Hepatocyte (in vitro differentiated cells): ENCODE data around the gene FUT9. TPM values are rescaled to one million over a fixed set of nuclear protein-coding genes. Genes with fewer than 3 reads are reported as not detected.

Experiments
- DNase-seq: peaks from one replicate; pipeline ENCODE4 v3.0.0-alpha.2; 2016; ENCODE audit warnings: low spot score
- H2AFZ ChIP-seq: fragments of 200-600 bp; sonication (generic); 2 replicates; pipeline ENCODE4 v1.6.0; 2016; ENCODE audit warnings: antibody characterized with exemption, mild to moderate bottlenecking
- H3K27ac ChIP-seq: fragments of 200-600 bp; sonication (generic); 2 replicates; pipeline ENCODE4 v1.5.1; 2016; ENCODE audit warnings: mild to moderate bottlenecking
- H3K27me3 ChIP-seq: fragments of 200-600 bp; sonication (generic); 2 replicates; pipeline ENCODE4 v1.6.1; 2016
- H3K36me3 ChIP-seq: fragments of 200-600 bp; sonication (generic); replicated peaks from 2 replicates; pipeline ENCODE4 v1.5.1; 2016; ENCODE audit warnings: low read depth; ENCODE audit not compliant: insufficient read depth
- H3K4me1 ChIP-seq: fragments of 200-600 bp; sonication (generic); 2 replicates; pipeline ENCODE4 v1.5.1; 2016; ENCODE audit warnings: mild to moderate bottlenecking, moderate library complexity; ENCODE audit not compliant: insufficient read depth
- H3K4me2 ChIP-seq: fragments of 200-600 bp; sonication (generic); 2 replicates; pipeline ENCODE4 v1.6.0; 2016
- H3K4me3 ChIP-seq: fragments of 200-600 bp; sonication (generic); 2 replicates; pipeline ENCODE4 v1.5.1; 2016; ENCODE audit warnings: mild to moderate bottlenecking
- H3K79me2 ChIP-seq: fragments of 200-600 bp; sonication (generic); 2 replicates; pipeline ENCODE4 v1.6.0; 2017; ENCODE audit warnings: mild to moderate bottlenecking
- H3K9me2 ChIP-seq: fragments of 200-600 bp; sonication (generic); replicated peaks from 2 replicates; pipeline ENCODE4 v1.6.0; 2017; ENCODE audit warnings: mild to moderate bottlenecking; ENCODE audit not compliant: insufficient read depth
- H3K9me3 ChIP-seq: fragments of 200-600 bp; sonication (generic); 2 replicates; pipeline ENCODE4 v1.5.1; 2016; ENCODE audit warnings: low read depth, mild to moderate bottlenecking
- H4K20me1 ChIP-seq: fragments of 200-600 bp; sonication (generic); 2 replicates; pipeline ENCODE4 v1.6.0; 2016; ENCODE audit warnings: mild to moderate bottlenecking; ENCODE audit not compliant: insufficient read depth, poor library complexity, severe bottlenecking
- EZH2 ChIP-seq: fragments of 200-600 bp; sonication (generic); IDR thresholded peaks from 2 replicates; pipeline ENCODE4 v1.6.1; 2016; ENCODE audit warnings: antibody characterized with exemption, mild to moderate bottlenecking, borderline replicate concordance
- EZH2phosphoT487 ChIP-seq: fragments of 200-600 bp; sonication (generic); IDR thresholded peaks from one replicate; pipeline ENCODE4 v1.6.1; 2018; ENCODE audit warnings: antibody characterized with exemption, mild to moderate bottlenecking, low read depth, moderate library complexity; ENCODE audit not compliant: unreplicated experiment, severe bottlenecking
- WGBS: methylation state at CpG from one replicate; pipeline ENCODE4 v1.1.6; 2016; ENCODE audit warnings: low lambda C conversion rate; ENCODE audit errors: missing lambda C conversion rate; 5-methylcytosine and 5-hydroxymethylcytosine counted together
- polyA plus RNA-seq: library from polyadenylated mRNA; unstranded; fragments of >200 nt; fragmentation: Nextera tagmentation; extraction: Ambion mirVana; gene quantifications from 2 replicates; pipeline ENCODE4 v1.2.1, GENCODE V29; 2016
- total RNA-seq: library from RNA; depleted of rRNA; stranded (reverse); fragments of >200 nt; gene quantifications from 2 replicates; pipeline ENCODE4 v1.2.3, GENCODE V29; 2014
- TF ChIP-seq, protein P1 (sequence below): fragments of 200-600 bp; sonication (generic); IDR thresholded peaks from 2 replicates; pipeline ENCODE4 v1.5.1; 2016; ENCODE audit warnings: antibody characterized with exemption, mild to moderate bottlenecking; ENCODE audit not compliant: poor library complexity

Gene FUT9
- total and polyA plus RNA-seq, 2 experiments from 2014 or later: 0.24 to 0.87 TPM

DNA sequence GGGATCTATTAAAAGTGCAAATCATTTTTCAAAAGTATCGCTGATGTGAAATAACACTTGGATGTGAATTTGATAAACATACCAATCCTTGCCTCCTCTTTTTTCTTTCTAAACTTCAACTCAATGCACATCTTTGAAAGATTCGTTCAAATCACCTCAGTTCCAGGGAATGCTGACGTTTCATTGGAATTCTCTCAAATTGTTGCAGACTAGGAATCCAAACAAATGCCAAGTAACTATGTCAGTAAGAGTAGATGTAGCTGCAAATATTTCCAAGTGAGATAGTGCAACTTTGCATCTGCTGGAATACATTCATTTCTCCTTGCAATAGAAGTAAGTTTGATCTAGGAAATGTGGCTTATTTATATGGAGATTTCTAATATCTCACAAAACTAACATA is 220.7 kb downstream of the FUT9 start:
- H3K79me2 ChIP-seq: no peaks in the 10 kb centered on the region
- H3K9me3 ChIP-seq: no peaks in the 10 kb centered on the region
- no peak overlapping the region for H2AFZ ChIP-seq
- no peak for DNase-seq
- TF ChIP-seq, protein P1, sequence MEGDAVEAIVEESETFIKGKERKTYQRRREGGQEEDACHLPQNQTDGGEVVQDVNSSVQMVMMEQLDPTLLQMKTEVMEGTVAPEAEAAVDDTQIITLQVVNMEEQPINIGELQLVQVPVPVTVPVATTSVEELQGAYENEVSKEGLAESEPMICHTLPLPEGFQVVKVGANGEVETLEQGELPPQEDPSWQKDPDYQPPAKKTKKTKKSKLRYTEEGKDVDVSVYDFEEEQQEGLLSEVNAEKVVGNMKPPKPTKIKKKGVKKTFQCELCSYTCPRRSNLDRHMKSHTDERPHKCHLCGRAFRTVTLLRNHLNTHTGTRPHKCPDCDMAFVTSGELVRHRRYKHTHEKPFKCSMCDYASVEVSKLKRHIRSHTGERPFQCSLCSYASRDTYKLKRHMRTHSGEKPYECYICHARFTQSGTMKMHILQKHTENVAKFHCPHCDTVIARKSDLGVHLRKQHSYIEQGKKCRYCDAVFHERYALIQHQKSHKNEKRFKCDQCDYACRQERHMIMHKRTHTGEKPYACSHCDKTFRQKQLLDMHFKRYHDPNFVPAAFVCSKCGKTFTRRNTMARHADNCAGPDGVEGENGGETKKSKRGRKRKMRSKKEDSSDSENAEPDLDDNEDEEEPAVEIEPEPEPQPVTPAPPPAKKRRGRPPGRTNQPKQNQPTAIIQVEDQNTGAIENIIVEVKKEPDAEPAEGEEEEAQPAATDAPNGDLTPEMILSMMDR: no peak
- TF ChIP-seq EZH2: no peak
- no peak for TF ChIP-seq EZH2phosphoT487
- H3K4me3 ChIP-seq: no peak overlapping the region
- H3K27ac ChIP-seq: no peak overlapping the region
- no peaks in the 10 kb centered on the region for H3K36me3 ChIP-seq
- no peaks in the 10 kb centered on the region for H3K9me2 ChIP-seq
- H4K20me1 ChIP-seq: no peaks in the 10 kb centered on the region
- no peaks in the 10 kb centered on the region for H3K27me3 ChIP-seq
- no peak overlapping the region for H3K4me2 ChIP-seq
- H3K4me1 ChIP-seq: no peaks in the 10 kb centered on the region
- 72% methylated on average over 3 of the region's 3 CpGs for WGBS

DNA sequence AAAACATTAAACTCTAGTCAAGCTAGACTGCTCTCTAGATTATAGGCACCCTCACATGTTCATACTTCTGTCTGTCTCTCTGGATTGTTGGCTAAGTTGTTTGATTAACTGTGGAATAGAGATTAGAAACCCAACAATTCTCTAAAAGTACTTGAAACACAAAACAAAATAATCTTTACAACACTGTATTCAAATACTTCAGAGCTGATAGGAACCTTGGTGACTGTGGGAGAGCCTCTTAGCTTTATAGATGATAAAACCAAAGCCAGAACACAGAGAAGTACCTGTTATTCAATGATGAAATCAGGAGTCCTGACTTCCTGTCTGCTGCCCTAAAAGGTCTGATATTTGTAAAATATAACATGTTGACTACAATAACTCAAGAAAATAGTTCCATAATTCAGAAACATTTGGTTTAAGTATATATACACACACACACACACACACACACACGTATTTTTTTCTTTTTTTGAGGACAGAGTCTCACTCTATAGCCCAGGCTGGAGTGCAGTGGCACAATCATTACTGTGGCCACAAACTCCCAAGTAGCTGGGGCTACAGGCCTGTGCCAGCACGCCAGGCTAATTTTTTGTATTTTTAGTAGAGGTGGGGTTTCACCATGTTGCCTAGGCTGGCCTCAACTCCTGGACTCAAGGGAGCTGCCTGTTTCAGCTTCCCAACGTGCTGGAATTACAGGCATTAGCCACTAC is 222.0 kb downstream of the FUT9 start:
- no peak overlapping the region for H3K27ac ChIP-seq
- no peak overlapping the region for H3K4me2 ChIP-seq
- no peaks in the 10 kb centered on the region for H3K4me1 ChIP-seq
- no peaks in the 10 kb centered on the region for H3K36me3 ChIP-seq
- no peak overlapping the region for H3K4me3 ChIP-seq
- H3K27me3 ChIP-seq: no peaks in the 10 kb centered on the region
- H3K9me2 ChIP-seq: no peaks in the 10 kb centered on the region
- no peak for TF ChIP-seq EZH2phosphoT487
- no peak for TF ChIP-seq EZH2
- TF ChIP-seq, protein P1: no peak
- no peaks in the 10 kb centered on the region for H3K79me2 ChIP-seq
- DNase-seq: no peak
- WGBS: 67% methylated on average over 3 of the region's 3 CpGs
- no peak overlapping the region for H2AFZ ChIP-seq
- H3K9me3 ChIP-seq: no peaks in the 10 kb centered on the region
- no peaks in the 10 kb centered on the region for H4K20me1 ChIP-seq

DNA sequence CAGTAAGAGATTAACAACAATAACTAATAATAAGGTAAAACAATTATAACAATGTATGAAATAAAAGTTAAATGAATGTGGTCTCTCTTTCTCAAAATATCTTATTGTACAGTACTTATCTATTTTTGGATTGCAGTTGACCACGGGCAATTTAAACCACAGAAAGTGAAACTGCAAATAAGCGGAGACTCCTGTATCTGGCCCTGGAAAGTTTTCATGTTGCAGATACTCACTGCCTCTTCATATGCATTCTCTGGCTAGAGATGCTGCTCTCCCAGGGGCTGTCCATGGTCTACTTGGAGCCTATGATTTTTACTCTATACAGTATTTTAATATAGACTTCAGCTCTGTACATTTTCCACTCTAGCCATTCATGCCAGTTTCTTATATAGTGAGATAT is 230.8 kb downstream of the FUT9 start:
- no peaks in the 10 kb centered on the region for H3K4me1 ChIP-seq
- H3K9me3 ChIP-seq: no peaks in the 10 kb centered on the region
- no peak overlapping the region for H3K4me3 ChIP-seq
- no peaks in the 10 kb centered on the region for H3K27me3 ChIP-seq
- DNase-seq: no peak
- TF ChIP-seq, protein P1: no peak
- TF ChIP-seq EZH2 (no peak), EZH2phosphoT487 (no peak)
- whole genome bisulfite sequencing: 82% methylated on average over 2 of the region's 2 CpGs
- H3K79me2 ChIP-seq: no peaks in the 10 kb centered on the region
- no peak overlapping the region for H2AFZ ChIP-seq
- H4K20me1 ChIP-seq: no peaks in the 10 kb centered on the region
- no peak overlapping the region for H3K4me2 ChIP-seq
- no peak overlapping the region for H3K27ac ChIP-seq
- no peaks in the 10 kb centered on the region for H3K9me2 ChIP-seq
- H3K36me3 ChIP-seq: no peaks in the 10 kb centered on the region

DNA sequence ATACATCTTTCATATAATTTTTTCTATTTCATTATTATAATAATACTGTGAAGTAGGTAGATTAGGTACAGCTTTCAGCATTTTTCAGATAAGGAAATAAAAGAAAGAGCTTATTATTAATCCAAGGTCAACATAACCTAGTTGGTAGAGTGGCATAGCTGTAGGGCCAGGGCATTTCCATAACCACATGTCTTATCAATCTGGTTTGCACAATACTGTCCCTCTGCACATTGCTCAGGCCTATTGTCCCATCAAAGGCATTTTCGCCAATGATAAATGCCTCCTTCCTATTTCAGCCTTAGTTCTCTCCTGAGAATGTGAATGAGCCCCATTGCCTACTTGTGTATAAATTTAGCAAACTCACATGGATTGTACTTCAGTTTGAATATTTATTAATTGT is 234.0 kb downstream of the FUT9 start:
- WGBS: 92% methylated on average over 1 of the region's 1 CpG
- H3K79me2 ChIP-seq: no peaks in the 10 kb centered on the region
- H3K9me3 ChIP-seq: no peaks in the 10 kb centered on the region
- H3K27me3 ChIP-seq: no peaks in the 10 kb centered on the region
- no peak for DNase-seq
- H3K4me3 ChIP-seq: no peak overlapping the region
- H2AFZ ChIP-seq: no peak overlapping the region
- H3K27ac ChIP-seq: no peak overlapping the region
- H3K4me2 ChIP-seq: no peak overlapping the region
- H3K36me3 ChIP-seq: no peaks in the 10 kb centered on the region
- H3K4me1 ChIP-seq: no peaks in the 10 kb centered on the region
- H4K20me1 ChIP-seq: no peaks in the 10 kb centered on the region
- TF ChIP-seq EZH2phosphoT487: no peak
- TF ChIP-seq, protein P1: no peak
- no peak for TF ChIP-seq EZH2
- no peaks in the 10 kb centered on the region for H3K9me2 ChIP-seq
